Panc1 (cell line): Measurements from ENCODE around the gene MACO1.

ENCODE experiments used
- CTCF ChIP-seq: fragments of 450-650 bp; IDR thresholded peaks from 2 replicates; pipeline ENCODE4 v1.5.1; 2017; ENCODE audit warnings: mild to moderate bottlenecking
- SIN3A ChIP-seq: IDR thresholded peaks from 2 replicates; pipeline ENCODE4 v1.6.1; 2012; ENCODE audit warnings: low read depth, mild to moderate bottlenecking, low read length, moderate library complexity, borderline replicate concordance; ENCODE audit not compliant: insufficient read depth

GRCh38 chr1:25527946-25528595 is 97.4 kb downstream of the MACO1 start:
- TF ChIP-seq CTCF (no peak), SIN3A (no peak)
